ENCODE data around the gene ARHGAP26.
A peak's percentile ranks its signal among the peaks of the same experiment; 100 is the strongest.

ARHGAP26 gene

DNA sequence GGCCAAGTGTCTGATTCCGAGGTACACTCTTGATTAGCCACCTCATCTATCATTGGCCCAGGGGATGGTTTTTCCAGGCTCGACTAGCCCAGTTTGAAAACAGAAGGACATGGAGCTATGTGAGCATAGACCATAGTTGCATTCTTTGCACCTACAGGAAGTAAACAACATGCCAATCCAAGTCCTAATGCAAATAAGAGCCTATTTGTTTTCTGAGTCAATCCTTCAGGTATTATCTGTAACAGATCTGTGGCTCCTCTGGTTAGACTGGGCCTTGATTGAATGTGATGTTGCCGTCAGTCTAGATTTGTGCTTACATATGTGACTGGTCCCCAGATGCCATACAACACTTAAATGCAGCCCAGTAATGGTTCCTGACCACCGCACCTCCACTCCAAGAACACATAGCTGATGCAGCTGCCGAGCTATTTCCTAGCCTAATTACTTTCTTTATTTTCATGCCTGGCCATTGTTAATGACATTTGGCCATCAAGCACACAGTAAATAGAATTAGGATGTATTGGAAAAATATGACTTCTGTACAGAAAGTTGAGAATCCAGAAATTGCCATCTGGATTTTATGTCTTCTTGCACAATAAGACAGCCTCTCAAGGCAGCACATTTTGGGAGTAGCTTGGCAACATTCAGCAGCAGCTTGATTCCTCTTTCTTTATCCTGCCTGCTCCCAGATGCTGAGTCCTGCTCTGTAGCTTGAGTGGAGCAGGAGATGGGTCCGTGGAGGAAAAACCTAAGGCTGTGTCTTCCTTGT is 29.5 kb upstream of the ARHGAP26 start:
- peak overlapping the region; percentile 1; the same call in 1 of the 2 replicates for H3K4me3 ChIP-seq (ENCODE audit: low read depth, low read length)
- TF ChIP-seq, protein P1, sequence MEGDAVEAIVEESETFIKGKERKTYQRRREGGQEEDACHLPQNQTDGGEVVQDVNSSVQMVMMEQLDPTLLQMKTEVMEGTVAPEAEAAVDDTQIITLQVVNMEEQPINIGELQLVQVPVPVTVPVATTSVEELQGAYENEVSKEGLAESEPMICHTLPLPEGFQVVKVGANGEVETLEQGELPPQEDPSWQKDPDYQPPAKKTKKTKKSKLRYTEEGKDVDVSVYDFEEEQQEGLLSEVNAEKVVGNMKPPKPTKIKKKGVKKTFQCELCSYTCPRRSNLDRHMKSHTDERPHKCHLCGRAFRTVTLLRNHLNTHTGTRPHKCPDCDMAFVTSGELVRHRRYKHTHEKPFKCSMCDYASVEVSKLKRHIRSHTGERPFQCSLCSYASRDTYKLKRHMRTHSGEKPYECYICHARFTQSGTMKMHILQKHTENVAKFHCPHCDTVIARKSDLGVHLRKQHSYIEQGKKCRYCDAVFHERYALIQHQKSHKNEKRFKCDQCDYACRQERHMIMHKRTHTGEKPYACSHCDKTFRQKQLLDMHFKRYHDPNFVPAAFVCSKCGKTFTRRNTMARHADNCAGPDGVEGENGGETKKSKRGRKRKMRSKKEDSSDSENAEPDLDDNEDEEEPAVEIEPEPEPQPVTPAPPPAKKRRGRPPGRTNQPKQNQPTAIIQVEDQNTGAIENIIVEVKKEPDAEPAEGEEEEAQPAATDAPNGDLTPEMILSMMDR (IDR thresholded peaks at IDR 0.05; ENCODE audit: control insufficient read depth, extremely low read depth, insufficient read depth), result no peak
- DNase-seq (ENCODE audit: low read depth), result peak; percentile 79

DNA sequence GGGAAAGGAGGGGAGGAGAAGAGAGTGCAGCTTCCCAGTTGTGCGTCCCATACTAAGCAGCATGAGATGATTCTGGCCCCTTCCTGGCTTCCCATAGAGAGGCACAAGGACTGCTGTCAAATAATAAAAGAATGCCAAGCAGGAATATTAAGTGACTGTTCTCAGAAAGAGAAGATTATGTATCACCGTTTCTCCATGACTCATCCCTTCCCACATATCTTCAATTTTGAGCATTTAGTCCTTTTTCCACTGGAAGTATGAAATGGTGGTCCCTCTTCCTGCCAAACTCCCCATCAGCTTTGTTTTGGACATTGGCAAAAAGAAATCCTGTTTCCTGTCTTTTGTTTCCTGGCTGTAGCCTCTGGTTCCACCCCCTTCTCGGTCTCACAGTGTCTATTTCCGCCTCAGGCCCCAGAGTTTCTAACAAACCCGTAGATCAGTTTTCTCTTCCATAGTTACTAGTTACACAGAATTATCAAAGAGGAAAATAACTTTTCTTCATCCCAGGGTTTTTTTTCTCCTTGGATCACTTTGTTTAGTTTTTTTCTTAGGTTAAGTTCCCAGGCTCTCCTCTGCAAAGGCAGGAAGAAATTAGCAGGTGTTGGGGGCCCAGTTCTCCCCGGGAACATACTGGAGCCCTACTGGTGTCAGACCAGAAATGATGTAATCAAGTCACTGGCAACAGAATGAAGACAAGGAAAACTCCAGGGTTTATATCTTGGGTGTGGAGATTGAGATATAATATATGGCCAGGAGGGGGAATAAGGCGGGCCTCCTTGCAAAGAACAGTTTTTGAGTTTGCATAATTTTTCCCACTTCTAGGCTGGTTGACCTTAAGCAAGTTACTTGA is 26.4 kb upstream of the ARHGAP26 start:
- TF ChIP-seq, protein P1 (IDR thresholded peaks at IDR 0.05; ENCODE audit: control insufficient read depth, extremely low read depth, insufficient read depth), result no peak
- DNase-seq (ENCODE audit: low read depth), result no peak
- H3K4me3 ChIP-seq (ENCODE audit: low read depth, low read length), result no peak overlapping the region

- DNase-seq (ENCODE audit: low read depth), result no peak
- TF ChIP-seq, protein P1 (IDR thresholded peaks at IDR 0.05; ENCODE audit: control insufficient read depth, extremely low read depth, insufficient read depth), result no peak
- H3K4me3 ChIP-seq (ENCODE audit: low read depth, low read length), result no peak overlapping the region
Observed at GRCh38 chr5:142745268-142745667, 24.9 kb upstream of the ARHGAP26 start.

DNA sequence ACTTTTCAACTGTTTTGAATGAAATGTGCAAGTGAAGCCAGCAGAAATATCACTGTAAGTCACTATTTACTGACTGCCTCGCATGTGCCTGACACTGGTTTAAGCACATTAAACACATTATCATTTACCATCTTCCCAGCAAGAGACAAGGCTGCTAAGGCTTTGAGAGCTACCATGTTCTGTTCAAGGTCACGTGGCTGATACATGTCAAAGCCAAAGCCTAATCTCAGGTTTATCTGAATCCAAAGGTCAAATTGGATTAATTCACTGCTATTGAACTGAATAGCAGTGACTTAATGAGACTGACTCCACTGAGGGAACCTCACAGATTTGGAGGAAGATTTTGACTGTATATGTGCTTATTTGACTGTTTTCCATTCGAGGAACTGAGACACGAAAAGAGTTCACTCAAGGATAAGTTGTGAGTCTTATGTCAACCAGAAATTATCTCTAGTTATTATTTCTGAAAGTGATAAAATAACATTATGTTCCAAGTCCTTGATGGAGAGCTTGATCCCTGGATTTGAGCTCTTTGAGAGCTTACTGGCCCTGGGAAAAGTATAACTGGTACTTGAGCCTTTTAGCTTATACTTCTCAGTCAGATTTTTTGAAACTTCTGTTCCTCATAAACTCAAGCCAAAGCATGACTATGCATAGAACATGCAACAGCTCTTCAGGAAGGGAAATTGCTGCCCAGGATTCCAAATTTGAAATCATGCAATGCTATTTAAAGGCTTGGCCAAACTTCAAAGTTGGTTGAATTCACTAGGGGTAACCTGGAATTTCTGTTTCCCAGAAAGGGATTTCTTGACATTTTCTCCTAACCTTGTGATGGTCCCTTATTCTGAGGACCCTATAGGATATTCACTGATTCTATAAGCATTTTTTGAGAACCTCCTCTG is 23.4 kb upstream of the ARHGAP26 start:
- no peak overlapping the region for H3K4me3 ChIP-seq (ENCODE audit: low read depth, low read length)
- TF ChIP-seq, protein P1 (IDR thresholded peaks at IDR 0.05; ENCODE audit: control insufficient read depth, extremely low read depth, insufficient read depth), result no peak
- DNase-seq (ENCODE audit: low read depth), result no peak

DNA sequence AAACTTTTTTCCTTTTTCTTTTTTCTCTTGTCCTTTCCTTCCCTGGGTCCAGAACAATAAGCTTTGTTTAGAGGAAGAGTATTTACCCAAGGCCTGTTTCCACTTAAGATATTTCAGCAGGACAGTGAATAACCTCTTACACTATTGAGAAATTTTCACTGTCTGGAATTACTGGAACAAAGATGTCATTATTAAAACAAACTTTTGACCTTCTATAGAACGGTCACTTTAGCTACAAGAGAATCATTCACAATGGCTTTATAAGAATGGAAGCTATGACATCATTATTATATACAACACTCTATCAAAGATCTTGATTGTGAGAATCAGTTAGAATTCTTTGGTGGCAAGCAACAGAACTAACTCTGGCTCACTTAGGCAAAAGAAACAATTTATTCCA is 22.0 kb upstream of the ARHGAP26 start:
- H3K4me3 ChIP-seq (ENCODE audit: low read depth, low read length), result no peak overlapping the region
- TF ChIP-seq, protein P1 (IDR thresholded peaks at IDR 0.05; ENCODE audit: control insufficient read depth, extremely low read depth, insufficient read depth), result no peak
- no peak for DNase-seq (ENCODE audit: low read depth)

DNA sequence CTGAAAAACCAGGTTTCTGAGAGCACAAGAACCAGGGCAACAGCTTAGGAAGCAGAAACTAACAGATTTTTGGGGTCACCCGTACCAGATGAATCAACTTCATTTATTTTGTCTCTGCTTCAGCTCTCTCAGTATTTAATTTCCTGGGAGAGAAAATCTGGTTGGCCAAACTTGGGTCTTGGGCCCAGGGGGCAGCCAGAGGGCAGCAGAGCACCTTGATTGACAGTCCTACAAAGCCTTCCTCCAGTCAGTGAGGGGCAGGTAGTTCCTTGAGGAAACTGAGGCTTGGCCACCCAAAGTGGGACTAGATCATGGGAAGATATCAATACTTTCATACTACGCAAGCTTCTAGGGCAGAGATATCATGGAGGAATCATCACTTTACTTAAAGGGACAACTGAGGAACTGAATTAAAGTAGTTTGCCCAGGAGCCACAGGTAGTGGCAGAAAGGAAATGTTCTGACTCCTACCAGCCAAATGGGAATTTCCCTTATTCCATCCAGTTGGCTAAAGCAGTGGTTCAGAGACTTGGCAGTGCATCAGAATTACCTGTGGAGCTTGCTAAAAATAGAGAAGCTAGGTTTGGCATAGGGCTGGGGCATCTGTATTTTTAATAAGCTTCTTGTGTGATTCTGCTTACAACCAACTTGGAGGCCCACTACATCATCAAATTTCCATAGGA is 21.5 kb upstream of the ARHGAP26 start:
- H3K4me3 ChIP-seq (ENCODE audit: low read depth, low read length), result no peak overlapping the region
- TF ChIP-seq, protein P1 (IDR thresholded peaks at IDR 0.05; ENCODE audit: control insufficient read depth, extremely low read depth, insufficient read depth), result peak; percentile 65
- no peak for DNase-seq (ENCODE audit: low read depth)

Measured in LNCaP clone FGC (cell line).